ENCODE results near the gene TMEM158.
A peak's percentile ranks its signal among the peaks of the same experiment; 100 is the strongest.

Gene TMEM158

DNA sequence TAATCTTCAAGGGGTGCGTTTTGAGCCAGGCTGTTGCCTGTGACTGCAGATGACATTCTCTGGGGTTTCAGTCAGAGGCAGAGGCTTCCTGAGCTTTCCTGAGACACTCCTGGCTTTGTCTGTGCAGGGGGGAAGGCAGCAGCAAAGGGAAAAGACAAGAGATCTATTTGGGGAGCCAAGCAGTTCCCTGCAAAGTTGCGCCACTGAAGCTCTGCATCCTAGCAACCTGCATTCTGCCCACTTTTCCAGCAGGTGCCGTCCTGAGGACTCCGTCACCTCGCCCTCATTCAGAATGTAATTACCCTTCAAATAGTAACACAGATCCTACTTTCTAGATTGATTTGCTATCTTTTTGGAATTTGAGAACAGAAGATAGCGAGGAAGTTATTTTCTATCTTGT is 1.9 kb upstream of the TMEM158 start:
- no peak for DNase-seq

DNA sequence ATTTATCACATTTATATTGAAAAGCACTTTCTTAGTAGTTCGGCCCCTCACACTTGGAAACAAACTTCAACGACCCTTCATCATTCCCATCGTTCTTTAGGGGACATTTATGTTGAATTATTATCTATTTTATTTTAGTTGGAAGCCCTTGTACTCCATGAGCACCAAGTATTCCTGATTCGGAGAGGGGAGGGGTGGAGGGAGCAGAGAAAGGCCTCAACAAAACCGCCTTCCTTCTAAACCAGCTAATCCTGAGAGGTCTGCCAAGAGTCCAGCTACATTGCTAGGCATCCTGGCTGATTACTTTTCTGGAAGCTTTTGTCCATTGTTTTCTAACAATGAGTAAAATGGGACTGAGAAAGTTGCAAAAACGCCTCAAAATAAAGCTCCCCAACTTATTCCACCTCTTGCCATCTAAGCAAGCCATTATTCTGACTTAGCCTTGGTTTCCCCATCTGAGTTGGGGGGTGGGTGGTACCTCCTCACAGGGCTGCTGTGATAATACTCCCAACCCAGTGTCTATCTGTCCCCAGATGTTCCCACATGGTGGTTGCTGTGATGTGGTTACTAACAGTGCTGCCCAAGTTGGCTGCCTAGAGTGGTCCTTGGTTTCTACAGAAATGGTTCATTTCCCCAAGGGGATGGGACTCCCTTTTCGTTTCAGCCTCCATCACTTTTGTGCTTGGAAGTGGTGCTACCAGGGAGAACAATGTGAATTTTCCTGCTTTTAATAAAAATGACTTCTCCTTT is 1.2 kb upstream of the TMEM158 start:
- no peak for DNase-seq

DNA sequence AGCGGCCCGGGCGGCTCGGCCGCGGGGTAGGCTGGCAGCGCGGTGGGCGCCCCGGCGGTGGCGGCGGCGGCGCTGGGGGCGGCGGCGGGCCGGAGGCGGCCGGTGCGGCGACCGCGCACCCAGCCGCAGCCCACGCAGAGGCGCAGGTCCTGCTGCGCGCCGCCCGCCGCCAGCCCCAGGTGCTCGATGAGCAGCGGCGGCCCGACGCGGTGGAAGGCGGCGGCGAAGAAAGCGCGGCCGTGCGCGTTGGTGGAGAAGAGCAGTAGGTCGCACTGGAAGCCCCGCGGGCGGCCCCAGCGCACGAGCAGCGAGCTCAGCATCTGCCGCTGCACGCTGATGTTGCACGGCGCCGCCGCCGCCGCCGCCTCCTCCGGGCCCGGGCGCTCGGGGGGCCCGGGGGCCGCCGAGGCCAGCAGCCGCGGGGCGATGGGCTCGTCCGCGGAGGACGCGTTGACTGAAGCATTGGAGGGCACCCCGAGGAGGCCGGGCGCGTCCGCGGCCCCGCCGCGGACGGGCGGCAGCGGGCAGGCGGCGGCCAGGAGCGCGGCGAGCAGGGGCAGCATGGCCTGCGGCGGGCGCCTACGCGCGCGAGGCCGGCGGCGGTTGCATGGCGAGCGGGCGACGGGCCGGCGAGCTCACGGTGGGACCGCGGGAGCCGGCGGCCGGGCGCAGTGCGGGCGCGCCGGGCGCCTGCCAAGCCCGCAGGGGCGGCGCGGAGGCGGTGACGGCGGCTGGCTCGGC is 452 bp downstream of the TMEM158 start:
- DNase-seq: peak; percentile 38

DNA sequence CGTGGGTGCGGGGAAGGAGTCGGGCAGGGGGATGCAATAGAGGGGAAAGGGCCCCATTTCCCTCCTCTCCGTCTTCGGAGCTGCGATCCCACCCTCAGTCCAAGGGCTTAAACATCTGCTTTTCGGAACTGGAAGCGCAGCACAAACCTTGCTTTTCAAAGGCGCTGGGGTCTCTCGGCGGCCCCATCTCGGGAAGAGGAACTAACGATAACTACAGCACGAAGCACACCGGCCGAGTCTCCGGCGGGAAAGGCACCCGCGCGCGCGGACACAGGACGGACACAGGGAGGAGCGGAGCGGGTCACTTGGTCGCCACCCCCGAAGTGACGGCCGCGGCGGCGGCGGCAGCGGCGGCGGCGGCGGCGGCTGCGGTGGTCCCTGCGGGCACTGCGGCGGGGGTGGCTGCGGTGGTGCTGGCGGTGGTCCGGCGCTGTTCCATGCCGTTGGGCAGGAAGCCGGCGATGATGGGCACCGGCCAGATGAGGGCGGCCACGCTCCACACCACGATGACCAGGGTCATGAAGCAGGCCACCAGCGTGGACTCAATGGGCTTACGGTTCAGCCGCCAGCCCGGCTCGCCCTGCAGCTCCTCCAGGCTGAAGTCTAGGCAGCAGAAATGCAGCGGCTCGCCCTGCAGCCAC is 1.1 kb downstream of the TMEM158 start:
- peak; percentile 52 for DNase-seq

DNA sequence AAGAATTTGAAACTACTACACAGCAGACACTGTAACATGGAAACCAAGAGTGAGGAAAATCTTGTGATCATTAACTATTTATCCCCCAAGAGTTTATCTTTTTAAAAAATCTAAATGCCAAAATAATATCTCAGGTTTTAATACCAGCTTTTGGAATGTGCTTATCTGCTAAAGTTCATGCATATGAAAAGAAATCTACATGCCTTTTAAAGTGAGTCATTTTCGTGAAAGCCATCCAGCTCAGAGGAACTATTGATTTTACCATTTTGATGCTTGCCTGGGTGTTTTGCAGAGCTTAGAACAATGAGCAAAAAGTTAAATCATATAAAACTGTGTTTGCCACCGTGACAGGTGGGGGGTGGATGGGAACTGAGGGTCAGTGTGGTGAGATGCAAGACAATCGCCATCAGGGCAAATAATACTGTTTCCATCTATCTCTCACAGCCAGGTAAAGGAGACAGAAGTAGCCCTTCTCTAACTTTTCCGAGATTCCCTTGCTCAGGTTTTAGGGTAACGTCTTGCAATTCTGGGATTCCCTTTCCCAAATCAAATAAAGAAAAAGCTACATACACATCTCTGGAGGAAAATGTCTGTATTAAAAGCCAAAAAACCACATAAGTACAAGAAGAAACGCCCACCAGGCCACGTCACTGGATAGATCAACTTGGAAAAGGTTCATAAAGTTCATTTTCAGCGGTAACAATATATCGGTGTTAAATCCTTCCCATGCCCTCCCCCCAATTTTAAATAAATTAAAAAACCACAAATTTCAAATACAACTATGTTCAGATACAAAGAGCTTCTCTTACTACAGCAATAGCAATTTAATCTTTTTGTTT is 2.0 kb downstream of the TMEM158 start:
- no peak for DNase-seq

DNA sequence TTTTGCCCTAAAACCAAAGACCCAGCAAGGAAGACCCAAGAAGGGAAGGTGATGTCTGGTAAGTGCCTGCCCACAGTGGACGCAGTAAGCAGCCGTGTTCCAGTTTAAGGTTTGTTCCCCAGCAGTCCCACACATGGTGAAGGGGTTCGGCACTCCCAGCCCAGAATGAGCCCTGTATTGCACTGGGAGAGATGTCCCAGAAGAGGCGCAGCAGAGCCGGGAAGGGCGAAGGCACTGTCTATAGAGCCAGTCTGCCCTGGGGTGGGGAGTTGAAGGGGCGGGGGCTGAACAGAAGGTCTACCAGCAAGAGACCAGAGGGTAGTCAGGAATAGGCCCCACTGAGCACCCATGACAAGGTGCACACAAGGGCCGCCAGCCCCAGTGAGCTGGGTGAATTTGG is 6.4 kb downstream of the TMEM158 start:
- no peak for DNase-seq

DNA sequence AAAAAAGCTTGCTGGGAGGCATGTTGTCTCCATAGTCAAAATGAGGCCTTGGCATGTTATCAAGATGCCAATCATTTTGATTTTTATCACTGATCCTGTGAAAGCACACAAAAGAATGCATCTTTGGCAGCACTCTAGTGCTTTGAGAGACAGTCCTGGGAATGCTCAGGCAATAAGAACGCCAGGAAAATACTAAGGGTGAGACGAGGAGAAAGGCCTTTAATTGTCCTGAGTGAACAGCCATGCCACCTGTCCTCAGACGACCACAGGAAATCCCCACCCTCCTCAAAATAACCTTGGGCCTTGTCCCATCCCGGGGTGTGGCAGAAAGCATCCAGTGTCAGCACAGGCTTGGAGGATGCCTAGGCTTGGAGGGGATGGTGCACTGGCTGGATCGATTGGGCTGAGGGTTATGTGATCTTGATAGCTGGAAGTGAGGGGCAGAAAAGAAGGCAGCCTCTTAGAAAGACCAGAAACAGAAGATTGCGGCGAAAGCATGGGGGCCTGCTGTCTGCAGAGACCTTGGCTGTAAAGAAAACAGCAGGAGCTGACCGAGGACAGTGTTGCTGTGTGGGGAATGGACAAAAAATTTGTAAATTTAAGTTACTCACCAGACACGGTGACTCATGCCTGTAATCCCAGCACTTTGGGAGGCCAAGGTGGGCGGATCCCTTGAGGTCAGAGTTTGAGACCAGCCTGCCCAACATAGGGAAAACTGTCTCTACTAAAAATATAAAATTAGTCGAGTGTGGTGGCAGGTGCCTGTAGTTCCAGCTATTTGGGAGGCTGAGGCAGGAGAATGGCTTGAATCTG is 7.3 kb downstream of the TMEM158 start:
- DNase-seq: no peak

DNA sequence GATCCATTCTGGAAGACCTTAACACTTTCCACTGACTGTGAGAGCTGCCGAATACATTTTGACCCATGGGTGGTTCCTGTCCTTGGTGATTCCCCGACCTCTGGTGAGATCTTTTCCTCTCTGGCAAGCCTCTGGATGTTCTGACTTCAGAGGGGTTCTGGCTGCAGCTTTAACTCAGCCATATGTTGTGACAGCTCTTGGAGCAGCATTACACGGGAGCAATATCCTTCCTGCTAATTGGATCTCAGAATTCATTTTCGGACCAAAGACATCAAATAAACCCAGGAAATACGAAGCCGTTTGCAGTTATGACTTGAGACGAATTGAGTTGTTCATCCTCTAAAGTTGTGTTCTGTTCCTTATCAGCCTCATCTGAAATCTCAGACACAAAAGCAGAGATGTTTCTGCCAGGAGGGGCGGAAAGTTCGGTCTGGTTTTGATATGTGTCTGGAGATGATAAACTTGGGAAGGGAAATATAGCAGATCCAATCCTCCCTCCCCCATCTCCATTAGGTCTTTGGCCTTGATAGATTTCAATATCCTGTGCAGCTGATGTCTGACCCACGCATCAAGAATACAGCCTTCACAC is 10.0 kb downstream of the TMEM158 start:
- no peak for DNase-seq

DNA sequence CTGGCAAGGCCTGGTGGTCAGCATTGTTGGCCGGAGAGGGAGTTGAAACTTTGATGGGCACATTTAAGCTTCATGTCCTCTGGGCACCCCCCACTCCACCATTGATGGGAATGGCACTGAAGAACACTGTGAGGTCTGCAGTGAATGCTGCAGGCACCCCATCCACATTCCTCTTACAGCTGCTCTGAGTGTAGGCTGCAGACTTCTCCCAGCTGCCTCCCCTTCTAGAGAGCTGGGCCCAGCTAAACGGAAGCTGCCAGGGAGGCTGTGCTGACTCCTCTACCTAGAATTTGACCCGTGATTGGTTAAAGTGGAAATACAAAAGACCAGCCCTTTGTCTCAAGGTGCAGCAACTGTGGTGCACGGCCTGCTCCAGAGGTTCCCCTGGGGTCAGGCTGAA is 10.6 kb downstream of the TMEM158 start:
- no peak for DNase-seq

DNA sequence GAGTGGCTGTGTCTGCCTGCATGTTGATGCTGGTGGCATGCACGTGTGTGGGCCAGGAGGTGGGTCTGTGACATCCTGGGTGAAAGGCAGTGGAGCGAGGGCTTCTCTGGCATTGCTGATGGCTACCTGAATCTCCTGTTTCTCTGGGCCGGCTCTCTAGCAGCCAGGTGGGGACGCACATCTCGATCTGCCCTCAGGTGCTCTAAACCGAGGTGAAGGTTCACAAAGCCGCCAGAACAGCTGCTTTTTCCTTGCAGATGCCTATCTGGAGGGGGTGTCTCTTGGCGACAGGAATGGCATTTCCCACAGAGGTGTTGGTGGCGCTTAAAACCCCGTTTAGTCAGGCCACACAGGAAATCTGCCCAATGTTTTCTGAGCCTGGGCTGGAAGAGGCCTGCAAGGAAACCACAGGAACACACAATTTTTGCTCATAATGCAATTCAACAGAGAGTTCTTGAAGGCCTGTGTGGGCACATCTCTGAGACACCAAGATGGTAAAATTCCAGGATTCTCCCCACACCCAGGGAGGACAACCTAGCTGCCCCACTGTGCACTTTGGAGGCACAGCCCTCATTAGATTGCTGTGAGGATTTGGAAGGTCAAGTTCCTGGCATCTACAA is 11.9 kb downstream of the TMEM158 start:
- no peak for DNase-seq

DNA sequence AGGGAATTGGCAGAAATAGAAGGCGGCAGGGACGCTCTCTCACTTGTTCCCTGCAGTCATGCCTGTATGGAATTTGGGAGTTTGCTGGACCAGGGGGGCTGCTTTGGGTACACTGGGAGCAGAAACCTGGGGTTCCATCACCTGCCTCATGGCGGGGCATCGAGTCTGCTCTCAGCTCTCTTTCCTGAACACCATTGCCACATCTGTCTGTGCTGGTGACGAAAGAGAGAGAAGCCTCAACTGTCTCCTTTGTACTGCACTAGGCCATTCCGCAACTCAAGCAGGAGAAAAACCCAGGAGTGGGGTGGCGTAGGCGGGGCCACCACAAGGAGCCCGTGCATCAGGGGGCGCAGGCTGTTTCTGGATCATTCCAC is 14.0 kb downstream of the TMEM158 start:
- no peak for DNase-seq

DNA sequence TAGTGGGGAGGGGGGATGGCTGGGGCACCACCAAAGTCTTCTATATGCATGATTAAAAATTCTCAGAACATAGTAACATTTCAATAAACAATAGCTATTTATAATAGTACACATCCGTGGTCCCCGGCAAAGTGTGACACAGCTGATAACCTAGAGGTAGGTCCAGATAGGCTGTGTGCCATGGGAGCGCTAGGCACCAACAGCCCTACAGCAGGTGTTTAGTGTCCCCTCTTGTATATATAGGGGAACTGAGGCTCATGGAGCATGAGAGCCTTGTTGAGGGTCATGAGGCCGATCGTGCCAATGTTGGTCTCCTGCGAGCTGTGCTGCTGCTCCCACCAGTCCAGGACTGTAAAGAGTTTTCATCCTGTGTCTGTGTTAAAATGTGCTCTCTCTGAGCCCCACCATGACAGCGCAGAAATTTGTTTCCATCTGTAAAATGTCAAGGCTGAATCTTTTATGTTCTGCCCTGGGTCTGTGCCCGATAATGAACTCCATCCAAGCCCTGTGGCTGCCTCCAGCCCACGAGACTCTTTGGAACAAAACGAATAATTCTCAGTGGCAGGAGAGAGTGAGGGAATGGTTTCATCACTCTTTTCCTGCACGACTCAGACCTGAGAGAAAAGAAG is 14.5 kb downstream of the TMEM158 start:
- DNase-seq: no peak

DNA sequence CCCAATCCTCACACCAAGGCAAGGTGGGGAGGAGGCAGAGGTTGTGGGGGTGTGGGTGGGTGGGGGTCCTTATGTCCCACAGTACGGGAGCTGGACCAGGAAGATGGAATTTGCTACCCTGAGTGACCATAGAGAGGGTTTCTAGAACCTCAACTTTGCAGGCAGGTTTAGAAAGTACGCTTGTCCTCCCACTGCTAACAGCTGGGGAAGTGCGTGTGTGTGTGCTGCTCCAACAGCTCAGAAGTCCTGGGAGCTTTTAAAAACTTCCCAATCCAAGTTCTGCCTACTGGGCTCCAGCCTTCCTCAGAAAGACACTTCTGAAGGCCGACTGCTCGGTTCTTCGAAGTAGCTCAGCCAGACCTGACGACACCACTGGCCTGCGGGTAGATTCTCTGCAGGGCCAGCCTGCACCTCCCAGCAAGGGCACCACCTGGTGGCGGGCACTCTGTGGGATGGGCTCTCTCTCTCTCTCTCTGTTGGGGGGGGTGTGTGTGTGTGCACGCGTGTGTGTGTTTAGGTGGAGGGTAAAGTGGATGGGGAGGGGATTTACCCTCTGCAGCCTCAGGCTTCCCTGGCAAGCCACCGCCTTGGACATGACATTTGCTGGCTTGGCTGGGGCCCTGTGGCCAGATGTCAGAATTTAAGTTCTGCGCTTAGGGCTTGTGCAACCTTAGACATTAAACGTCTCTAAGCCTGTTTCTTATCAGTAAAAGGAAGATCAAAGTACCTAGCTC is 15.6 kb downstream of the TMEM158 start:
- peak; percentile 76 for DNase-seq

DNA sequence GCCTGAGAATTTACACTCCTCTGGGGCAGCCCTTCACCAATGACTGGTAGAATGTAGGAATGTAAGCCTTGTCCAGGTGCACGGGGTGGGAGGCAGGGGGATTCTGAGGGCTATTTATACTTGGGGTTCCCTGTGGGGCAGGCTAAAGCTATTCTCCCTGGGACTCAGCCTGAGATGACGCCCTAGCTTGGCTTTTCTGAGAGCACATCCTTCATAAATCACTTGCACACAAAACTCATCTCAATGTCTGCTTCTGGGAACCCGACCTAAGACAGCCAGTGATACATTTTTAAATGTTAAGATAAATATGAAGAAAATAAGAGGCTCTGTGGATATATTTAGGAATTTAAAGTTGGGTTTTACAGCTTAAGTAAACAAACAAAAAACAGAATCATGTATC is 16.6 kb downstream of the TMEM158 start:
- no peak for DNase-seq

DNA sequence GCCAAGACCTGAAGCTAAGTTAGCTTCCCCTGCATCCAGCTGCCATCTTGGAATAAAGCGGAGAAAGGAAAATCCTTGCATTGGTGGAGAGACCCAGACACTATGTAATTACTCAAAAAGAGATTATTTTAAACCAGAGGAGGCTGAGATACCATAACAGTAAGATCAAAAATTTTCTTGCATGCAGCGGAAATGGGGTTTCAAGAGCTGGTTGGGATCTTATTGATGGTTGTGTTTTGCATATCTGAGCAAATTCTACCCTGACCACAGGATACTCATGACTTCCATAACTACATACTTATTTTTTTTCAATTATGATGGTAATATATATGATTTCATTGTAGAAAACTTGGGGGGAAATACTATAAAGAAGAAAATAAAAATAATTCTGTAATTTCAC is 17.5 kb downstream of the TMEM158 start:
- no peak for DNase-seq

DNA sequence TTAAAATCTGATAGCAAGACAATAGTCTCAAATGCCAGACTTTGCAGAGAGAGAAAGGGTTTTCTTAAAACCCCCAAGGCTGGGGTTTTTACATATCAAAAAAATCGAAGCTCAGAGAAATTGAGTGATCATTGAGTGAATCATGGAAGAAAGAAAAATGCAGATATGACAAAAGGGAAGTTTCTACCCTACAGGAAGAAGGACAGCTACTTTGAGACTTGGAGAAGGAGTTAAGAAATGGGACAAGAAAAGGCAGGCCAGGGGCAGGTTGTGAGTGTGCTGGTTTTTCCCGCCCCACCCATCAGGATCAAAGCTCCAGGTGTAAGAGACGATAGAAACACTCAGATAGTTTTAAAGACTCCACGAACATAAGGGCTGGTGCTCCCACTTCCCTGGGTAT is 18.6 kb downstream of the TMEM158 start:
- no peak for DNase-seq

DNA sequence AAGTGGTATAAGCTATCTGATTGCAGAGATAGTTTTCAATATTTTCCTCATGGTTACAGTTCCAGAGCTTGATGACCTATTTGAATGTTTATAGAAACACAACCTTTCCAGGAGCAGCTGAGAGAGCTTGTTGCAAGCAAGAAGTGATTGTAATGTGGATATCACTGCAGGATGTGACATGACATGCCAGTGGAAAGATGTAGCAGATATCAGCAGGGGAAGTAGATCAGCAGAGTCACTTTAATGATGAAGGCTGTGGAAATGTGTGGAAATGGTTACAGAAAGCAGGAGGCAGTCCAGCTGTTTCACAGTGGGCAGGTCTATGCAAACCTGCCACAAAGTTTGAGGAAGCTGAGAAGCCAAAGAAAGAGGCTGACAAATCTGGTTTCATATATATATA is 21.0 kb downstream of the TMEM158 start:
- DNase-seq: no peak

DNA sequence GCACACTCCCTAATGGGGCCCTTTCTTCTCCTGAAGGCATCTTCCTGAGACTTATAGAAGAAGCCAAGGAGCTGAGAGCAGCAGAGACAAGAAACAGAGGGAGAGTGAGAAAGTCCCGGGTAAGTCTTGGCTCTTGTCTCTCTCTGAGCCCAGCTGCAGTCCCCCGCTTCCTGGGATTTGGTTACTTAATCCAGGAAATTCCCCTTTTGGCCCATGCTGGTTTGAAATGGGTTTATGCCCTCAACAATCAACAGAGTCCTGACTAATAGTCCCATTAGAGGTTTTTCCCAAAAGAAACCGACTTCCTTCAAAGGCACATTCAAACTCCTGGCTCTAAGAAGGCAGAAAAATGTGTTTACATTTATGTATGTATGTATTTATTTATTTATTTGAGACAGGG is 22.0 kb downstream of the TMEM158 start:
- no peak for DNase-seq

DNA sequence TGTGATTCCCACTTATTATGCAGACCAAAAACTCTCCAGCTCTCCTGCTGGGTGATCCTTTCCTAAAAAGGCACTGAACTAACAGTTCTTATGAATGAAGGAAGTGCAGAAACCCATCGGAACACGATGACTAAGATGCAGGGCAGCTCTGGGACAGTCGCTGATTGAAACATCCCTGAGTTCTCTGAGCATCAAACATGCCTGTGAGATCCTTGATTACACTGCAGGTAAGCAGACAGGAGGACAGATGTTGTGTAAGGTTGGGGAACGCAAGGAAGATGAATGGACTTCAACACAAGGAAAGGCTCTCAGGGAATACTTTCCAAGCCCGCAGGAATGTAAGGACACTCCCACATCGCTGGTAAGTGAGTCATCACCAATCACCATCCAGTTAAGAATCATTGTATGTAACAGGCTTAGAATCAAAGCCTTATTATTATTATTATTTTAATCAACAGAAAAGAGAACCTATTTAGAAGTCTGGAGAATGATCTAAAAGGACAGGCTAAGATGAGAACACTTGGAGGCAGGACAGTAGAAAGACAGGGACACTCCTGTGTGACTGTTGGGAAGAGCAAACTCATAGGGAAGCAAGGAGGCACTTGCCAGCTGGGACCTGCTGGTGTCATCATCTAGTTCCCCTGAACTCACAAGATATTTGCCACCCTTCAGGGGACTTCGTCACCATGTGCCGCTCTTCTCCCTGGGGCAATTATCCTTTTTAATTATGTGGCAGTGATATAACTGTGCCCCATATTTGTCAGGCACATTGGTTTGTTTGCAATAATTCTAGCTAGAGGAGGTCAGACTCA is 26.0 kb downstream of the TMEM158 start:
- no peak for DNase-seq
